GM21786 (cell line): Measurements from ENCODE around the gene SERINC5.

Experiments used
- ATAC-seq: cut with Tn5 transposase; IDR thresholded peaks from one replicate; pipeline ENCODE4 v1.9.1; 2021; ENCODE audit not compliant: unreplicated experiment

Gene SERINC5

GRCh38 chr5:80255431-80255810 lies 427 bp downstream of the SERINC5 start:
- ATAC-seq = peak; percentile 37

GRCh38 chr5:80254767-80255430 lies 949 bp downstream of the SERINC5 start:
- no peak for ATAC-seq

GRCh38 chr5:80251636-80252035 lies 4.2 kb downstream of the SERINC5 start:
- ATAC-seq = no peak

GRCh38 chr5:80250801-80251200 lies 5.0 kb downstream of the SERINC5 start:
- ATAC-seq = no peak

- ATAC-seq = no peak
Measured at GRCh38 chr5:80249901-80250300, 5.9 kb downstream of the SERINC5 start.

- ATAC-seq = no peak
Measured at GRCh38 chr5:80248378-80248777, 7.5 kb downstream of the SERINC5 start.

GRCh38 chr5:80246995-80247729 lies 8.7 kb downstream of the SERINC5 start:
- ATAC-seq = peak; percentile 89

DNA sequence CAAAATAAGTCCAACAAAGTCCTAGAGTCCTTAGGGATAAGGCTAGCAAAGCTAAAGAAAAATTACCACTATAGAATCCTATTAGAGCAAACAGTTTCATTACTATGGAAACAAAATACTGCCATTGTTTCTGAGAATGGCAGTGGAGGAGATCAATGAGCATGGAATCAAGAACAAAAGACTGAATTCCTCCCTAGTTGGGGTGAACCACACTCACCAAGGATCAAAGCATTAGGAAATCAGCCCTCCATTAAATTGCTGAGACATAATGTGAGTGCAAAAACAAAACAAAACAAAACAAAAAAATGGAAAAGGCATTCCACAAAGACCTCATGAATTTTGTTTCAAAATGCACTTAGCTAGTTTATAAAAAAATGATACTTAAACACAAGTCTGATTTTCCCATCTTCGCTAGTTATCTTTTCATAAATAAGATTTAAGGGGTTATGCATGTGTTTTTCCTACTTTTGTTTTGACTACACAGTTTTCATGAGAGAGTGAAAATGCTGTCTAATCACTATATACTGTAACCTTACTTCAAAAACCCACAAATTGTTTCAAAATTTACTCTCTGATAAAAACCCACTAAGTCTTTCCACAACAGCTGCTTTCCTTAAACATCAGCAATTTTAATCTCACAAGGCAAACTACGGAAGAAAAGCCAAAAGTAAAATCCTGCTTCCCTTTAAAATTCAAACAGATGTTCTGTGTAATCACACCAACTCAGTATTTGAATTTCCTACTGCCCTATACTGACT lies 9.7 kb downstream of the SERINC5 start:
- ATAC-seq = no peak

GRCh38 chr5:80243567-80243966 lies 12.3 kb downstream of the SERINC5 start:
- no peak for ATAC-seq

DNA sequence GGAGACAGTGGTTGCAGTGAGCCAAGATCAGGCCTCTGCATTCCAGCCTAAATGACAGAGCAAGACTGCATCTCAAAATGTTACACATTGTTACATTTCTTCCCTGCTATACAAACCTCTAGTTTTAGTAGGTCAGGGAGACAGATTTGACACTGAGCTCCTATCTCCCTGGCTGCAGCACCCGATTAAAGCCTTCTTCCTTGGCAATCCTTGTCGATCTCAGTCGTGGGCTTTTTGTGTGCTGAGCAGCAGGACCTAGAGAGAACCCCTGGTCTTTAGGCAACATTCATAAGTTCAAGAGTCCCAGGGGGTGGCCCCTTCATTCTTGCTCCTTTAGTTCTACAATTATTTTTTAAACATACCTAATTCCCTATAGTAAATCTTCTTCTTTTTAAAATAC lies 13.0 kb downstream of the SERINC5 start:
- ATAC-seq = no peak

GRCh38 chr5:80240368-80240986 lies 15.4 kb downstream of the SERINC5 start:
- no peak for ATAC-seq

DNA sequence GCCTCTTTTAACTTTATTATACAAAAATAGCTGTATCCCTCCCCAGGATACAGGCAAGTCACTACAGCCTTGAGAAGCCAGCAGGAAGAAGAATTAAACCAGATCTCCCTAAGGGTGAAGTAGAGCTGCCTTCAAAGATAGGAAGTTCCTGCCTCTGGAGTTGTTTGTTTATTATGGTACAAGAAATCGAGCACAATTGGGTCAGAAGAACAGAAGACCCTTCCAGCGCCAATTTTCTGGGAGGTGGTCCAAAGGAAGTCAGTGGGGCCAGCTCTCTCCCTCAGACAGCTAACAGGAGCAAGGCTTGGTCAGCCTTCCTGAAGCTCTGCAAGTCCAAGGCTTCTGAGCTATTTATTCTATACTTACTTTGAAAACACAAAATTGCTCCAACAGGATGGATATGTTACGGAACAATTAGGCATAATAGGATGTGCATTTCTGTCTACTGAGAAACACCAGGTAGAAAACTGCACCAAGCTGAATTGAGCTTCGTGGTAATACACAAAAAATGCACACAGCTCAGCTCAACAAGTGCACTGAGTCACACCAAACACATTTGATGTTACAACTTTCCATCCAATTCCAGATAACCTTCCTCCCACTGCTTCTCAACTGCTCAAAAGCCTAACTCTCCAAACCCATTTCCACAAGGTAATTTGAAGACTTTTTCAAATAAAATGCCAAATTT lies 16.0 kb downstream of the SERINC5 start:
- ATAC-seq = no peak

GRCh38 chr5:80238778-80239679 lies 16.8 kb downstream of the SERINC5 start:
- ATAC-seq = no peak

DNA sequence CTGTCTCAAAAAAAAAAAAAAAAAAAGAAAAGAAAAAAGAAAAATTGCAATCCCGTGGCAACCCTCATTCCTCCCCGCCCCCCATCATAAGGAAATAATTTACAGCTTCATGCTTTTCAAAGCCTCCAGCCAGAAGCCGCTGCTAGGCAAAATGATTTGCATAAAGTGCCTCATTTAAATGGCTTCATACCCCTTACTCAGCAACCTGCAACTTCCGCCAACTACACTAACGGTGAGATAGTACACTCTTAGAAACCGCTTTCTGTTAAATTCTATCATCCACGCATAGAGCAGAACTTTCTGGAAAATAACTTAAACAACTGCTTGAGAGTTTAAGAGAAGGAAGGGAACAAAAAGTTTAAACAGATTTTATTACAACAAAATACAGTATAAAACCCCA lies 17.8 kb downstream of the SERINC5 start:
- ATAC-seq = no peak

DNA sequence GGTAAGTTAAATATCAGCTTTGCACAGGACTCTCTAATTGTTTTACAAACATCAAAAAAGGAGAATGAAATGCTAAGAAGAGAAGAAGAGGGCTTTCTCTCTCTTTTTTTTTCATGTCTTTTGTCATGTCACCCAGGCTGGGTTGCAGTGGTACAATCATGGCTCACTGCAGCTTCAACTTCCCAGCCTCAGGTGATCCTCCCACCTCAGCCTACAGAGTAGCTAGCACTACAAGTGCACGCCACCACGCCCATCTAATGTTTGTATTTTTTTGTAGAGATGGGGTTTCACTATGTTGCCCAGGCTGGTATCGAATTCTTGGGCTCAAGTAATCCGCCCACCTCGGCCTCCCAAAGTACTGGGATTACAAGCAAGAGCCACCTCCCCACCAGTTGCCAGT lies 18.6 kb downstream of the SERINC5 start:
- no peak for ATAC-seq

- no peak for ATAC-seq
Measured at GRCh38 chr5:80234116-80234948, 21.5 kb downstream of the SERINC5 start.

GRCh38 chr5:80231693-80232092 lies 24.2 kb downstream of the SERINC5 start:
- ATAC-seq = no peak

- ATAC-seq = no peak
Measured at GRCh38 chr5:80231243-80231642, 24.6 kb downstream of the SERINC5 start.
